NT2/D1 (cell line): ENCODE results near the gene POLDIP3.
"Not testable (repeated sequence)": the region's sequence is repeated elsewhere in the genome, so short reads cannot be mapped to it uniquely, and the experiment has no call there.

Experiments
- SUZ12 ChIP-seq: IDR thresholded peaks from 2 replicates; pipeline ENCODE4 v1.6.1; 2011; ENCODE audit not compliant: insufficient read length, insufficient read depth; ENCODE audit errors: extremely low read depth
- YY1 ChIP-seq: IDR thresholded peaks from 2 replicates; pipeline ENCODE4 v1.6.1; 2011; ENCODE audit not compliant: insufficient read length, insufficient read depth

- not testable (repeated sequence) for TF ChIP-seq YY1, SUZ12
Measured at GRCh38 chr22:42552294-42552647, 62.4 kb downstream of the POLDIP3 start.
